Fibroblast of lung (primary cell): ENCODE data around the gene TMEM132D.

Source experiments
- CTCF ChIP-seq, 2 donors: IDR thresholded peaks in 1 of 2; conservative IDR thresholded peaks in 1 of 2; 1 replicate in 1 of 2; 2 replicates in 1 of 2; pipeline ENCODE4 v1.5.1; 2011 to 2012; ENCODE audit warnings: low read length in 2 of 2, control low read depth in 1 of 2, inconsistent platforms in 1 of 2, low read depth in 1 of 2, mild to moderate bottlenecking in 1 of 2
- EZH2 ChIP-seq: IDR thresholded peaks from 2 replicates; pipeline ENCODE4 v1.5.1; 2012; ENCODE audit warnings: low read length, control low read depth, mild to moderate bottlenecking; ENCODE audit errors: missing control alignments

- TF ChIP-seq CTCF (conservative IDR thresholded peaks at IDR 0.05 in 1 of 2, IDR thresholded peaks at IDR 0.05 in 1 of 2; ENCODE audit: low read depth in 1 of 2, low read length in 2 of 2) = no peak
- TF ChIP-seq EZH2 = no peak
These were observed 696.7 kb downstream of the TMEM132D start for GRCh38 chr12:129207084-129207483.
